Heart left ventricle (tissue), 13 donors: ENCODE results near the gene UBE2Q1.

ENCODE experiments used
- CTCF ChIP-seq, 12 donors: fragments of 200-600 bp; sonication (generic) in 4 of 12; IDR thresholded peaks; one replicate each; pipeline versions ENCODE4 v1.5.0 to v1.8.0; 2018 to 2022; ENCODE audit warnings: antibody characterized with exemption in 12 of 12, mild to moderate bottlenecking in 5 of 12
- POLR2A ChIP-seq, 2 donors: fragments of 450-650 bp; IDR thresholded peaks; one replicate each; pipeline ENCODE4 v1.6.1; 2017; ENCODE audit warnings: antibody characterized with exemption in 2 of 2, mild to moderate bottlenecking in 2 of 2, moderate library complexity in 2 of 2
- donor health status: ischemic (EF 13 %, LVEDD 7.1; RV severe dilation, severe dysfunction).
- donor health status: DM: no; HTN: yes; CAD: no.
- donor health status: DM: no; HTN: no; CAD: no.
- donor health status: ischemic (EF 25% LVEDD 6.9; RV normal size, moderate dysfunction).
- donor health status: ischemic (EF 25% LVEDD 5.7; RV mildly dilated, moderate dysfunction).
- donor health status: ischemic (EF 35%, LVEDD 5.7; RV mildly dilated, moderate dysfunction).
- donor health status: nonischemic (EF 11% LVEDD 7.7; RV severe dilation, severe dysfunction).
- donor health status: DM: yes; HTN: yes; CAD: no.
- donor health status: PGD.
- donor health status: ischemic (EF 29% LVEDD 5.4; RV normal size, mild dysfunction).
- donor health status: nonischemic (EF 23%, LVEDD 6.1; RV moderate dilation, normal function).

GRCh38 chr1:154607106-154607608 is 48.7 kb upstream of the UBE2Q1 start:
- TF ChIP-seq CTCF (IDR thresholded peaks at IDR 0.05) (no peak), POLR2A (IDR thresholded peaks at IDR 0.05) (no peak)
